Transverse colon (tissue), 4 donors: Measurements from ENCODE around the gene NRCAM.

Experiments
- CTCF ChIP-seq, 5 experiments: fragments of 200-600 bp in 3 of 5; fragments of 450-650 bp in 2 of 5; sonication (generic) in 3 of 5; IDR thresholded peaks; 1 replicate in 2 of 5; 2 replicates in 3 of 5; pipeline ENCODE4 v1.5.1; 2016 to 2017; ENCODE audit warnings: antibody characterized with exemption in 5 of 5, inconsistent platforms in 3 of 5, mild to moderate bottlenecking in 2 of 5, moderate library complexity in 1 of 5
- POLR2A ChIP-seq: fragments of 450-650 bp; IDR thresholded peaks from one replicate; pipeline ENCODE4 v1.6.1; 2016; ENCODE audit warnings: antibody characterized with exemption, mild to moderate bottlenecking, moderate library complexity
- POLR2AphosphoS5 ChIP-seq, 3 donors: sonication (generic); formaldehyde crosslinking; IDR thresholded peaks; one replicate each; pipeline ENCODE4 v1.6.1; 2016; ENCODE audit warnings: antibody characterized with exemption in 3 of 3

- TF ChIP-seq POLR2A (no peak), CTCF (IDR thresholded peaks at IDR 0.05) (no peak), POLR2AphosphoS5 (IDR thresholded peaks at IDR 0.05) (no peak)
Measured at GRCh38 chr7:108442039-108442568, 14.1 kb downstream of the NRCAM start.
